Measurements from ENCODE around the gene ARID4A. TPM values are rescaled to one million over a fixed set of nuclear protein-coding genes. Genes with fewer than 3 reads are reported as not detected.
A peak's percentile ranks its signal among the peaks of the same experiment; 100 is the strongest.

Gene ARID4A
- total RNA-seq, 4 donors from 2014 or later = 9.9 to 19.3 (median 13.4) TPM

DNA sequence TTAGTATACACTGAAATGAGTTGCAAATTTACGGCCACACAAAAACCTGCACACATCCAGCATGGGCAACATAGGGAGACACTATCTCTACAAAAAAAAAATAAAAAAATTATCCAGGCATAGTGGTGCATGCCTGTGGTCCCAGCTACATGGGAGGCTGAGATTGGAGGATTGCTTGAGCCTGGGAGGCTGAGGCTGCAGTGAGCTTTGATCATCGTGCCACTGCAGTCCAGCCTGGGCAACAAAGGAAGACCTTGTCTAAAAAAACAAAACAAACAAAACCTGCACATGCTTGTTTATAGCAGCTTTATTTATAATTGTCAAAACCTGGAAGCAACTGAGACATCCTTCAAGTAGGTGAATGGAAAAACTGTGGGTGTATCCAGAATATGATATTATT, 92.5 kb downstream of the ARID4A start:
- DNase-seq = no peak

GRCh38 chr14:58395562-58395811, 97.1 kb downstream of the ARID4A start:
- WGBS, 2 donors = 10 to 16% methylated on average over 3 to 9 of the region's 10 CpGs

More for the DNA sequence above, 92.5 kb downstream of the ARID4A start:
- Histone ChIP-seq H3K27ac (no peak overlapping the region), H3K4me1 (peaks cover 0 to 7% (median 4%) of the 10 kb centered on the region in 3 donors), H3K27me3 (no peaks in the 10 kb centered on the region), H3K36me3 (peaks cover 0 to 9% (median 0%) of the 10 kb centered on the region in 3 donors), H3K4me3 (no peak overlapping the region), H3K9me3 (no peaks in the 10 kb centered on the region)
- WGBS, 2 donors = 73 to 76% methylated on average over 2 of the region's 2 CpGs
- TF ChIP-seq POLR2A (IDR thresholded peaks at IDR 0.05) = no peak
- TF ChIP-seq, protein P1, sequence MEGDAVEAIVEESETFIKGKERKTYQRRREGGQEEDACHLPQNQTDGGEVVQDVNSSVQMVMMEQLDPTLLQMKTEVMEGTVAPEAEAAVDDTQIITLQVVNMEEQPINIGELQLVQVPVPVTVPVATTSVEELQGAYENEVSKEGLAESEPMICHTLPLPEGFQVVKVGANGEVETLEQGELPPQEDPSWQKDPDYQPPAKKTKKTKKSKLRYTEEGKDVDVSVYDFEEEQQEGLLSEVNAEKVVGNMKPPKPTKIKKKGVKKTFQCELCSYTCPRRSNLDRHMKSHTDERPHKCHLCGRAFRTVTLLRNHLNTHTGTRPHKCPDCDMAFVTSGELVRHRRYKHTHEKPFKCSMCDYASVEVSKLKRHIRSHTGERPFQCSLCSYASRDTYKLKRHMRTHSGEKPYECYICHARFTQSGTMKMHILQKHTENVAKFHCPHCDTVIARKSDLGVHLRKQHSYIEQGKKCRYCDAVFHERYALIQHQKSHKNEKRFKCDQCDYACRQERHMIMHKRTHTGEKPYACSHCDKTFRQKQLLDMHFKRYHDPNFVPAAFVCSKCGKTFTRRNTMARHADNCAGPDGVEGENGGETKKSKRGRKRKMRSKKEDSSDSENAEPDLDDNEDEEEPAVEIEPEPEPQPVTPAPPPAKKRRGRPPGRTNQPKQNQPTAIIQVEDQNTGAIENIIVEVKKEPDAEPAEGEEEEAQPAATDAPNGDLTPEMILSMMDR (IDR thresholded peaks at IDR 0.05) = no peak
- intact Hi-C loops (cut with DNase I) = no loop called here

GRCh38 chr14:58395812-58396788, 97.7 kb downstream of the ARID4A start, which contains the start of gene TOMM20L:
Gene TOMM20L (plus strand): TSS chr14:58395930. CDS start chr14:58395958, 28 bp downstream.
- Histone ChIP-seq H3K27me3 (no peaks in the 10 kb centered on the region), H3K27ac (peak within 1 kb of the TSS; percentile 77 to 91 (median 88)), H3K4me1 (peaks cover 4 to 17% (median 4%) of the 10 kb centered on the region in 3 donors), H3K4me3 (peak within 1 kb of the TSS; percentile 53 to 84 (median 76)), H3K36me3 (no peaks in the 10 kb centered on the region), H3K9me3 (no peaks in the 10 kb centered on the region)
- TF ChIP-seq POLR2A (IDR thresholded peaks at IDR 0.05) = no peak
- TF ChIP-seq, protein P1 (IDR thresholded peaks at IDR 0.05) = peak; percentile 69 to 96 (median 89)
- WGBS, 2 donors = 15 to 25% methylated on average over 12 to 18 of the region's 86 CpGs
- intact Hi-C loops (cut with DNase I) = no loop called here
- peak; percentile 9 for DNase-seq

More at GRCh38 chr14:58395562-58395811, 97.1 kb downstream of the ARID4A start:
- Histone ChIP-seq H3K9me3 (no peaks in the 10 kb centered on the region), H3K36me3 (no peaks in the 10 kb centered on the region), H3K4me1 (peaks cover 4 to 17% (median 4%) of the 10 kb centered on the region in 3 donors), H3K4me3 (peak overlapping the region; percentile 53 to 84 (median 76)), H3K27me3 (no peaks in the 10 kb centered on the region), H3K27ac (peak overlapping the region; percentile 77 to 91 (median 88))
- intact Hi-C loops (cut with DNase I) = no loop called here
- DNase-seq = no peak
- TF ChIP-seq, protein P1 (IDR thresholded peaks at IDR 0.05) = no peak
- no peak for TF ChIP-seq POLR2A (IDR thresholded peaks at IDR 0.05)

DNA sequence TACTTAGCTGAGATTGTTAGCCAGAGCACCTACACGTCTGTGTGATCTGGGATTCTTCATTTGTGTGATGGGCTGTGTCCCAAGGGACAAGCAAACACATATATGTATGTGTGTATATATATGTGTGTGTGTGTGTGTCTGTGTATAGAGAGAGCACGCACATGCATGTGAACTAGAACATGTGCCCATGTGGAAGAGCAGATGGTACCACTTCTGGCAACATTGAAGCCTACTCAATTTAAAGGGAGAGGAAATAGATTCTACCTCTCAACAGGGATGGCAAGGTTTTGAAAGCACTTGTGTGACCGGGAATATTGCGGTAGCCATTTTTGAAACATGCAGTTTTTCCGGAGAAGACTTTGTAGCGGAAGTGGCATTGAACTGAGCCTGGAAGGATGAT, 98.8 kb downstream of the ARID4A start:
- Histone ChIP-seq H3K4me3 (no peak overlapping the region), H3K4me1 (peaks cover 4 to 17% (median 4%) of the 10 kb centered on the region in 3 donors), H3K27ac (no peak overlapping the region), H3K9me3 (no peaks in the 10 kb centered on the region), H3K36me3 (no peaks in the 10 kb centered on the region), H3K27me3 (no peaks in the 10 kb centered on the region)
- 90 to 94% methylated on average over 6 of the region's 6 CpGs for WGBS, 2 donors
- no peak for TF ChIP-seq POLR2A (IDR thresholded peaks at IDR 0.05)
- TF ChIP-seq, protein P1 (IDR thresholded peaks at IDR 0.05) = no peak
- intact Hi-C loops (cut with DNase I) = no loop called here
- no peak for DNase-seq

DNA sequence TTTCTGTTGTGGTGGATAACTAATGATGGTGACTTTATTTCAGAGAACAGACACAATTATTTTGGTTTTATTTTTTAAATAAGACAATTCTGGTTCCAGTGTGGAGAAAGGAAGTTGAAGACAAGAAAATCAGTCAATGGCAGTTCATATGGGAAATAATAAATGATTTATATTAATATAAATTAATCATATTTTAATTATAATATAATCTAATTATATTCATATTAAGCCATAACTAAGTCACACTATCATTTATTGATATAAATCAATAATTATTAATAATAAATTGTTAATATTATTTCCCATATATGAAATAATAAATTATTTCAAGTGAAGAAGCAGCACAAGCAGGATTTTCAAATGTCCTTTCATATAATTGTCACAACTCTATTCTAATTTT, 100.1 kb downstream of the ARID4A start:
- H3K4me3 ChIP-seq = no peak overlapping the region
- peaks cover 4 to 17% (median 4%) of the 10 kb centered on the region in 3 donors for H3K4me1 ChIP-seq
- H3K27me3 ChIP-seq = no peaks in the 10 kb centered on the region
- intact Hi-C loops (cut with DNase I) = no loop called here
- H3K27ac ChIP-seq = no peak overlapping the region
- no peak for TF ChIP-seq POLR2A (IDR thresholded peaks at IDR 0.05)
- TF ChIP-seq, protein P1 (IDR thresholded peaks at IDR 0.05) = no peak
- no peak for DNase-seq
- H3K36me3 ChIP-seq = no peaks in the 10 kb centered on the region
- no peaks in the 10 kb centered on the region for H3K9me3 ChIP-seq
